HCT116 (cell line): Measurements from ENCODE around the gene ZDHHC18.

ENCODE experiments used
- POLR2A ChIP-seq: IDR thresholded peaks from 2 replicates; pipeline ENCODE4 v1.7.0; 2011; ENCODE audit warnings: borderline replicate concordance; ENCODE audit not compliant: insufficient read depth, insufficient read length; ENCODE audit errors: extremely low read depth
- POLR2AphosphoS5 ChIP-seq: IDR thresholded peaks from 2 replicates; pipeline ENCODE4 v1.6.1; 2011; ENCODE audit warnings: mild to moderate bottlenecking, low read depth, low read length, moderate library complexity
- RAD21 ChIP-seq: IDR thresholded peaks from 2 replicates; pipeline ENCODE4 v1.6.1; 2012; ENCODE audit warnings: low read depth, mild to moderate bottlenecking
- SRF ChIP-seq: IDR thresholded peaks from 2 replicates; pipeline ENCODE4 v1.6.1; 2012; ENCODE audit warnings: low read depth
- TF ChIP-seq, protein P1 (sequence below), 3 experiments: fragments of 200-600 bp in 1 of 3; sonication (generic) in 1 of 3; IDR thresholded peaks in 2 of 3; conservative IDR thresholded peaks in 1 of 3; 2 replicates each; pipeline ENCODE4 v1.5.1; 2012 to 2017; ENCODE audit warnings: low read depth in 2 of 3, low read length in 2 of 3, antibody characterized with exemption in 1 of 3, borderline replicate concordance in 1 of 3, control low read depth in 1 of 3, mild to moderate bottlenecking in 1 of 3, mixed read lengths in 1 of 3, mixed run types in 1 of 3, moderate library complexity in 1 of 3; ENCODE audit not compliant: insufficient read depth in 1 of 3
- TF ChIP-seq, protein P2 (sequence below): IDR thresholded peaks from 2 replicates; pipeline ENCODE4 v1.6.1; 2011; ENCODE audit warnings: mild to moderate bottlenecking, low read length, moderate library complexity; ENCODE audit not compliant: insufficient replicate concordance; ENCODE audit errors: extremely low read depth
- TF ChIP-seq, protein P3 (sequence below): IDR thresholded peaks from 2 replicates; pipeline ENCODE4 v1.6.1; 2012

DNA sequence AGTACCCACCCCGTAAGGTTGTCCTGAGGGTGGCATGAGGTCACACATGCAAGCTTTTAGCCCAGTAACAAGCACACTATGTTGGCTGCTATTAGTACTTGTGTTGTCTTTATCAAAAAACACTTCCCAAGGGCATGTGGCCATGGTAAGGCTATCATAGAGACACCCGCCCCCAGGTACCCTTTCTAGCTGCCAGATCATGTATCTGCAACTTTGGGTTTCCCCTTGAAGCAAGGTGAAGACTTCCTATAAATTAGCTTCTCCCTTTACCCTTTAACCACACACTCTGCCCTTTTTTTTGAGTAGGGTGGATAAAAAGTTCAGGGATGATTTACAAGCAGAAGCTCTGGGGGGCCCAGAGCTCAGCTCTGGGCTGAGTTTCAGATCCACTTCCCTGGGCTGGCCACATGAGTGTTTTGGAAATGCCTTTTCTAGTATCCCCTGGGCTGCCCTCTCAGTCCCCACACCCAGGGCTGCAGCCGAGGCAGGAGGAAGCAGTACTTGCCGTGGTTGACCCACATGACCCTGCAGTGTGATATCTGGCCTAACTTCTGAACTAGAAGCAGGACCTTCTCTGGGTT, 2.0 kb downstream of the ZDHHC18 start:
- TF ChIP-seq POLR2AphosphoS5 = no peak
- TF ChIP-seq POLR2A = no peak
- TF ChIP-seq RAD21 = no peak
- TF ChIP-seq, protein P1, sequence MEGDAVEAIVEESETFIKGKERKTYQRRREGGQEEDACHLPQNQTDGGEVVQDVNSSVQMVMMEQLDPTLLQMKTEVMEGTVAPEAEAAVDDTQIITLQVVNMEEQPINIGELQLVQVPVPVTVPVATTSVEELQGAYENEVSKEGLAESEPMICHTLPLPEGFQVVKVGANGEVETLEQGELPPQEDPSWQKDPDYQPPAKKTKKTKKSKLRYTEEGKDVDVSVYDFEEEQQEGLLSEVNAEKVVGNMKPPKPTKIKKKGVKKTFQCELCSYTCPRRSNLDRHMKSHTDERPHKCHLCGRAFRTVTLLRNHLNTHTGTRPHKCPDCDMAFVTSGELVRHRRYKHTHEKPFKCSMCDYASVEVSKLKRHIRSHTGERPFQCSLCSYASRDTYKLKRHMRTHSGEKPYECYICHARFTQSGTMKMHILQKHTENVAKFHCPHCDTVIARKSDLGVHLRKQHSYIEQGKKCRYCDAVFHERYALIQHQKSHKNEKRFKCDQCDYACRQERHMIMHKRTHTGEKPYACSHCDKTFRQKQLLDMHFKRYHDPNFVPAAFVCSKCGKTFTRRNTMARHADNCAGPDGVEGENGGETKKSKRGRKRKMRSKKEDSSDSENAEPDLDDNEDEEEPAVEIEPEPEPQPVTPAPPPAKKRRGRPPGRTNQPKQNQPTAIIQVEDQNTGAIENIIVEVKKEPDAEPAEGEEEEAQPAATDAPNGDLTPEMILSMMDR (IDR thresholded peaks at IDR 0.05 in 2 of 3, conservative IDR thresholded peaks at IDR 0.05 in 1 of 3; ENCODE audit: borderline replicate concordance in 1 of 3, insufficient read depth in 1 of 3, low read depth in 2 of 3, low read length in 2 of 3) = no peak
- no peak for TF ChIP-seq SRF
- TF ChIP-seq, protein P2, sequence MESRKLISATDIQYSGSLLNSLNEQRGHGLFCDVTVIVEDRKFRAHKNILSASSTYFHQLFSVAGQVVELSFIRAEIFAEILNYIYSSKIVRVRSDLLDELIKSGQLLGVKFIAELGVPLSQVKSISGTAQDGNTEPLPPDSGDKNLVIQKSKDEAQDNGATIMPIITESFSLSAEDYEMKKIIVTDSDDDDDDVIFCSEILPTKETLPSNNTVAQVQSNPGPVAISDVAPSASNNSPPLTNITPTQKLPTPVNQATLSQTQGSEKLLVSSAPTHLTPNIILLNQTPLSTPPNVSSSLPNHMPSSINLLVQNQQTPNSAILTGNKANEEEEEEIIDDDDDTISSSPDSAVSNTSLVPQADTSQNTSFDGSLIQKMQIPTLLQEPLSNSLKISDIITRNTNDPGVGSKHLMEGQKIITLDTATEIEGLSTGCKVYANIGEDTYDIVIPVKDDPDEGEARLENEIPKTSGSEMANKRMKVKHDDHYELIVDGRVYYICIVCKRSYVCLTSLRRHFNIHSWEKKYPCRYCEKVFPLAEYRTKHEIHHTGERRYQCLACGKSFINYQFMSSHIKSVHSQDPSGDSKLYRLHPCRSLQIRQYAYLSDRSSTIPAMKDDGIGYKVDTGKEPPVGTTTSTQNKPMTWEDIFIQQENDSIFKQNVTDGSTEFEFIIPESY = no peak
- TF ChIP-seq, protein P3, sequence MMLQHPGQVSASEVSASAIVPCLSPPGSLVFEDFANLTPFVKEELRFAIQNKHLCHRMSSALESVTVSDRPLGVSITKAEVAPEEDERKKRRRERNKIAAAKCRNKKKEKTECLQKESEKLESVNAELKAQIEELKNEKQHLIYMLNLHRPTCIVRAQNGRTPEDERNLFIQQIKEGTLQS = no peak
